ENCODE results near the gene ODAM. TPM values are rescaled to one million over a fixed set of nuclear protein-coding genes. Genes with fewer than 3 reads are reported as not detected.
"Not testable (repeated sequence)": the region's sequence is repeated elsewhere in the genome, so short reads cannot be mapped to it uniquely, and the experiment has no call there.

ODAM gene
- total and polyA plus RNA-seq, 2 experiments from 2014 or later = not detected

DNA sequence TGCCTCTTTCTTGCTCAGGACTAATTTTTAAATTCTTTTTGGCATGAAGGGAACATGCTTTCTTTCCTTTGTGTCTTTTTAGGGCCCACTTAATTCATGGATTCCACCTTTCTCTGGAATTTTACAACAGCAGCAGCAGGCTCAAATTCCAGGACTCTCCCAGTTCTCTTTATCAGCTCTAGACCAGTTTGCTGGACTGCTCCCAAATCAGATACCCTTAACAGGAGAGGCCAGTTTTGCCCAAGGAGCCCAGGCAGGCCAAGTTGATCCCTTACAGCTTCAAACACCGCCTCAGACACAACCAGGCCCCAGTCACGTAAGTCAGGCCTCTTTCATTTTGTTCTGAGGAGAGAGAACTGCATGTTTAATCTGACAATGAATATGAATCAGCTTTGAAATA lies 2.3 kb downstream of the ODAM start:
- Histone ChIP-seq H3K9me2 (ENCODE audit: insufficient read depth) (no peaks in the 10 kb centered on the region), H3K4me3 (no peak overlapping the region), H3K27me3 (replicated peaks; ENCODE audit: insufficient read depth) (no peaks in the 10 kb centered on the region), H3K27ac (no peak overlapping the region), H4K20me1 (ENCODE audit: insufficient read depth) (no peaks in the 10 kb centered on the region), H2AFZ (no peak overlapping the region), H3K4me2 (ENCODE audit: unreplicated experiment) (no peak overlapping the region), H3K9me3 (ENCODE audit: low read depth) (no peaks in the 10 kb centered on the region), H3F3A (ENCODE audit: insufficient read depth) (no peaks in the 10 kb centered on the region), H3K4me1 (ENCODE audit: insufficient read depth) (no peaks in the 10 kb centered on the region), H3K79me2 (ENCODE audit: insufficient read depth) (no peaks in the 10 kb centered on the region), H3K9ac (no peak overlapping the region), H3K36me3 (ENCODE audit: low read depth) (no peaks in the 10 kb centered on the region)
- DNase-seq = no peak
- in situ Hi-C loops (cut with MboI) = loop anchor here (25.0 kb wide), 1 partner anchor 511 kb away; no protein-coding TSS in a partner anchor
- WGBS, 2 experiments (ENCODE audit: low coverage in 1 of 2, low lambda C conversion rate in 2 of 2, missing lambda C conversion rate in 2 of 2) = 13 to 15% methylated on average over 2 of the region's 2 CpGs
- no peak for TF ChIP-seq EZH2phosphoT487 (IDR thresholded peaks at IDR 0.05; ENCODE audit: insufficient read depth, low read depth)
- no peak for TF ChIP-seq EZH2 (IDR thresholded peaks at IDR 0.05; ENCODE audit: insufficient read depth, poor library complexity, severe bottlenecking)

GRCh38 chr4:70203601-70204000 lies 8.1 kb downstream of the ODAM start:
- no peak overlapping the region for H3K27ac ChIP-seq
- H2AFZ ChIP-seq = no peak overlapping the region
- no peaks in the 10 kb centered on the region for H3K4me1 ChIP-seq (ENCODE audit: insufficient read depth)
- no peaks in the 10 kb centered on the region for H3K27me3 ChIP-seq (replicated peaks; ENCODE audit: insufficient read depth)
- H3F3A ChIP-seq (ENCODE audit: insufficient read depth) = no peaks in the 10 kb centered on the region
- H3K9me3 ChIP-seq (ENCODE audit: low read depth) = no peaks in the 10 kb centered on the region
- no peak overlapping the region for H3K4me3 ChIP-seq
- WGBS, 2 experiments (ENCODE audit: low coverage in 1 of 2, low lambda C conversion rate in 2 of 2, missing lambda C conversion rate in 2 of 2) = 17 to 29% methylated on average over 1 of the region's 1 CpG
- in situ Hi-C loops (cut with MboI) = no loop called here
- DNase-seq = no peak
- TF ChIP-seq EZH2 (IDR thresholded peaks at IDR 0.05; ENCODE audit: insufficient read depth, poor library complexity, severe bottlenecking) = no peak
- no peak for TF ChIP-seq EZH2phosphoT487 (IDR thresholded peaks at IDR 0.05; ENCODE audit: insufficient read depth, low read depth)
- no peaks in the 10 kb centered on the region for H3K79me2 ChIP-seq (ENCODE audit: insufficient read depth)
- H3K9me2 ChIP-seq (ENCODE audit: insufficient read depth) = no peaks in the 10 kb centered on the region
- no peak overlapping the region for H3K9ac ChIP-seq
- H3K4me2 ChIP-seq (ENCODE audit: unreplicated experiment) = no peak overlapping the region
- H4K20me1 ChIP-seq (ENCODE audit: insufficient read depth) = no peaks in the 10 kb centered on the region
- no peaks in the 10 kb centered on the region for H3K36me3 ChIP-seq (ENCODE audit: low read depth)

GRCh38 chr4:70212752-70213151 lies 17.2 kb downstream of the ODAM start:
- H3K4me1 ChIP-seq (ENCODE audit: insufficient read depth); H3K9me2 ChIP-seq (ENCODE audit: insufficient read depth); H3K4me3 ChIP-seq; H3K27ac ChIP-seq; H3K27me3 ChIP-seq (replicated peaks; ENCODE audit: insufficient read depth); H3K9me3 ChIP-seq (ENCODE audit: low read depth); H3K9ac ChIP-seq; H3F3A ChIP-seq (ENCODE audit: insufficient read depth); H3K36me3 ChIP-seq (ENCODE audit: low read depth); H3K4me2 ChIP-seq (ENCODE audit: unreplicated experiment); H3K79me2 ChIP-seq (ENCODE audit: insufficient read depth); in situ Hi-C loops (cut with MboI); DNase-seq; H4K20me1 ChIP-seq (ENCODE audit: insufficient read depth); H2AFZ ChIP-seq: not testable (repeated sequence)
- 47 to 51% methylated on average over 4 of the region's 4 CpGs for WGBS, 2 experiments (ENCODE audit: low coverage in 1 of 2, low lambda C conversion rate in 2 of 2, missing lambda C conversion rate in 2 of 2)

DNA sequence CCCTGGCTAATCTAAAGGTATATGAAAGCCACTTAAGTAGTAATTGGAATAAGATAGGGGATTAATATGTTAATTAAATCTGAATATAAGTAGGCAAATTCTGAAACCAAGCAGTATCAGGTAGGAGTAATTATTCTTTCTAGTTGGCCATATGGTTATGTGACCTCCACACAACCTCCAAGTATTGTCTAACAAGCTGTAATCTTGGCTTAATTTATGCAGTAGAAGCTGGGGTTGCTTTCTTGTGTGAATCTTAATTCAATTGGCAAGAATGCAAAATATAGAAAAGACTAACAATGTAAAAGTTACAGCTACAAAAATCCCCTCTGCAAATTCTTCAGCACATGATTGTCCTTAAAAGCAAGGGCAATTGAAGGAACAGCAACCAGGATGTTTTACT lies 20.6 kb downstream of the ODAM start:
- H4K20me1 ChIP-seq (ENCODE audit: insufficient read depth); H3K36me3 ChIP-seq (ENCODE audit: low read depth); H3K4me3 ChIP-seq; DNase-seq; H3K9me3 ChIP-seq (ENCODE audit: low read depth); H3F3A ChIP-seq (ENCODE audit: insufficient read depth); H3K4me1 ChIP-seq (ENCODE audit: insufficient read depth); in situ Hi-C loops (cut with MboI); H3K4me2 ChIP-seq (ENCODE audit: unreplicated experiment); H3K27ac ChIP-seq; H3K79me2 ChIP-seq (ENCODE audit: insufficient read depth); H3K9me2 ChIP-seq (ENCODE audit: insufficient read depth); H3K27me3 ChIP-seq (replicated peaks; ENCODE audit: insufficient read depth); H3K9ac ChIP-seq; H2AFZ ChIP-seq: not testable (repeated sequence)

DNA sequence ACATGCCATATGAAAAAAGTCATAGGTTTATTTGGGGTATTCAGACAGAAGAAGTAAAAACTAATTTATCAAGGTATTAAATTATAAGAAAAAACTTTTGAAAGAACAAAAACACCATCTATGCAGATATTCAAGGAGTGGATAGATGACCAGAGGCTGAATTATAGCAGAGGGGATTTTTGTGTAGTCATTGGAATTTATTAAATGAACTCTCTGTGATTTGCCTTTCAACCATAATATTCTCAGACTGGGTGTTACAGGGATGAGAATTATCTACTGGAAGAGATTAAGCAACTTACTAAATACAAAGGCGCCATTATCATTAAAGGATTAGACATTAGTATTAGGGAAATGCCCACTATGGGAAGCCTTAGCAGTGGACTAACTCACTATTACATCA lies 21.0 kb downstream of the ODAM start:
- H3K27me3 ChIP-seq (replicated peaks; ENCODE audit: insufficient read depth); H3K27ac ChIP-seq; in situ Hi-C loops (cut with MboI); H3K9me3 ChIP-seq (ENCODE audit: low read depth); H3K79me2 ChIP-seq (ENCODE audit: insufficient read depth); H3K36me3 ChIP-seq (ENCODE audit: low read depth); H3K9me2 ChIP-seq (ENCODE audit: insufficient read depth); H3K9ac ChIP-seq; H3K4me2 ChIP-seq (ENCODE audit: unreplicated experiment); H3K4me3 ChIP-seq; DNase-seq; H4K20me1 ChIP-seq (ENCODE audit: insufficient read depth); H3K4me1 ChIP-seq (ENCODE audit: insufficient read depth); H2AFZ ChIP-seq; H3F3A ChIP-seq (ENCODE audit: insufficient read depth): not testable (repeated sequence)
- 56 to 77% methylated on average over 1 of the region's 1 CpG for WGBS, 2 experiments (ENCODE audit: low coverage in 1 of 2, low lambda C conversion rate in 2 of 2, missing lambda C conversion rate in 2 of 2)

DNA sequence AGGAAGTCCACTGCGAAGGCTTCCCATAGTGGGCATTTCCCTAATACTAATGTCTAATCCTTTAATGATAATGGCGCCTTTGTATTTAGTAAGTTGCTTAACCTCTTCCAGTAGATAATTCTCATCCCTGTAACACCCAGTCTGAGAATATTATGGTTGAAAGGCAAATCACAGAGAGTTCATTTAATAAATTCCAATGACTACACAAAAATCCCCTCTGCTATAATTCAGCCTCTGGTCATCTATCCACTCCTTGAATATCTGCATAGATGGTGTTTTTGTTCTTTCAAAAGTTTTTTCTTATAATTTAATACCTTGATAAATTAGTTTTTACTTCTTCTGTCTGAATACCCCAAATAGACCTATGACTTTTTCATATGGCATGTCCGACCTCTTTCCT lies 25.9 kb downstream of the ODAM start:
- in situ Hi-C loops (cut with MboI); H3F3A ChIP-seq (ENCODE audit: insufficient read depth); H3K27me3 ChIP-seq (replicated peaks; ENCODE audit: insufficient read depth); H3K9me3 ChIP-seq (ENCODE audit: low read depth); H2AFZ ChIP-seq; H4K20me1 ChIP-seq (ENCODE audit: insufficient read depth); H3K36me3 ChIP-seq (ENCODE audit: low read depth); H3K4me3 ChIP-seq; H3K4me1 ChIP-seq (ENCODE audit: insufficient read depth); H3K4me2 ChIP-seq (ENCODE audit: unreplicated experiment); H3K27ac ChIP-seq; H3K9me2 ChIP-seq (ENCODE audit: insufficient read depth); DNase-seq; H3K9ac ChIP-seq; H3K79me2 ChIP-seq (ENCODE audit: insufficient read depth): not testable (repeated sequence)
- 43 to 45% methylated on average over 3 of the region's 3 CpGs for WGBS, 2 experiments (ENCODE audit: low coverage in 1 of 2, low lambda C conversion rate in 2 of 2, missing lambda C conversion rate in 2 of 2)

- H3K36me3 ChIP-seq (ENCODE audit: low read depth); H3K27ac ChIP-seq; H3K4me2 ChIP-seq (ENCODE audit: unreplicated experiment); H4K20me1 ChIP-seq (ENCODE audit: insufficient read depth); H3K9me3 ChIP-seq (ENCODE audit: low read depth); H3K4me1 ChIP-seq (ENCODE audit: insufficient read depth); H3K9ac ChIP-seq; H3K79me2 ChIP-seq (ENCODE audit: insufficient read depth); H3F3A ChIP-seq (ENCODE audit: insufficient read depth); H2AFZ ChIP-seq; DNase-seq; H3K27me3 ChIP-seq (replicated peaks; ENCODE audit: insufficient read depth); H3K9me2 ChIP-seq (ENCODE audit: insufficient read depth); in situ Hi-C loops (cut with MboI); H3K4me3 ChIP-seq: not testable (repeated sequence)
Observed at GRCh38 chr4:70221818-70222217, 26.3 kb downstream of the ODAM start.

All from GM23248 (cell line).